H1 (cell line): ENCODE data around the gene PPM1D. TPM values are rescaled to one million over a fixed set of nuclear protein-coding genes. Genes with fewer than 3 reads are reported as not detected.

Experiments
- CTCF ChIA-PET: fragments of 300-600 bp; sonication (Branson Sonifier 250); formaldehyde crosslinking; loops from one replicate; lab custom pipeline; 2021; ENCODE audit not compliant: partially characterized antibody; lab: Charles Lee
- POLR2A ChIA-PET: fragments of 300-600 bp; sonication (Branson Sonifier 250); formaldehyde crosslinking; loops from one replicate; lab custom pipeline; 2021; ENCODE audit warnings: inconsistent platforms; ENCODE audit not compliant: partially characterized antibody; lab: Charles Lee
- DNase-seq, 2 experiments: peaks; one replicate each; pipeline versions ENCODE4 v3.0.0 to v3.0.0-alpha.2; 2010 to 2022; ENCODE audit warnings: low spot score in 2 of 2, low read depth in 1 of 2, mixed read lengths in 1 of 2
- FAIRE-seq: peaks from 2 replicates; lab custom pipeline; 2011; peaks lifted over from hg19 to GRCh38; lab: Jason Lieb, UNC
- H2AFZ ChIP-seq: 2 replicates; pipeline ENCODE4 v1.8.1; 2012; ENCODE audit warnings: low read length, inconsistent platforms
- H2AK5ac ChIP-seq: 2 replicates; pipeline ENCODE4 v1.6.1; 2013; ENCODE audit warnings: low read depth, low read length
- H2BK120ac ChIP-seq: replicated peaks from 2 replicates; pipeline ENCODE3; 2013; ENCODE audit warnings: low read depth, low read length, inconsistent platforms
- H2BK12ac ChIP-seq: 2 replicates; pipeline ENCODE4 v1.6.1; 2013; ENCODE audit warnings: low read depth, low read length
- H2BK15ac ChIP-seq: 2 replicates; pipeline ENCODE4 v1.6.1; 2013; ENCODE audit warnings: low read length
- H2BK20ac ChIP-seq: 2 replicates; pipeline ENCODE4 v1.6.1; 2013; ENCODE audit warnings: low read length
- H2BK5ac ChIP-seq: 2 replicates; pipeline ENCODE4 v1.6.1; 2013; ENCODE audit warnings: low read depth, low read length
- H3K14ac ChIP-seq: 2 replicates; pipeline ENCODE4 v1.6.1; 2013; ENCODE audit warnings: inconsistent platforms; ENCODE audit not compliant: insufficient read length
- H3K18ac ChIP-seq: 2 replicates; pipeline ENCODE4 v1.6.1; 2013; ENCODE audit warnings: low read length; ENCODE audit errors: extremely low read depth
- H3K23ac ChIP-seq: 2 replicates; pipeline ENCODE4 v1.6.1; 2013; ENCODE audit warnings: inconsistent platforms; ENCODE audit not compliant: insufficient read length
- H3K23me2 ChIP-seq: 2 replicates; pipeline ENCODE4 v1.6.1; 2013; ENCODE audit warnings: low read depth, low read length
- H3K27ac ChIP-seq: 2 replicates; pipeline ENCODE4 v1.6.1; 2011; ENCODE audit warnings: low read depth, low read length, inconsistent platforms
- H3K27me3 ChIP-seq, 4 experiments: replicated peaks in 1 of 4; 1 replicate in 1 of 4; 2 replicates in 3 of 4; pipeline versions ENCODE4 v1.6.1 to v1.8.1; 2011 to 2013; ENCODE audit warnings: low read length in 3 of 4, mild to moderate bottlenecking in 3 of 4, inconsistent platforms in 2 of 4, mixed read lengths in 2 of 4, moderate library complexity in 1 of 4; ENCODE audit not compliant: control insufficient read depth in 3 of 4, insufficient read depth in 3 of 4; ENCODE audit errors: extremely low read depth in 1 of 4
- H3K36me3 ChIP-seq, 4 experiments: 2 replicates each; pipeline versions ENCODE4 v1.6.1 to v1.8.1; 2011 to 2013; ENCODE audit warnings: mild to moderate bottlenecking in 4 of 4, low read length in 3 of 4, moderate library complexity in 2 of 4, control low read depth in 1 of 4, inconsistent platforms in 1 of 4; ENCODE audit not compliant: insufficient read depth in 4 of 4, control insufficient read depth in 2 of 4
- H3K4ac ChIP-seq: replicated peaks from 2 replicates; pipeline ENCODE3; 2013; ENCODE audit warnings: low read length, low read depth, mixed read lengths, inconsistent platforms; ENCODE audit not compliant: insufficient read length
- H3K4me1 ChIP-seq, 4 experiments: replicated peaks in 1 of 4; 1 replicate in 1 of 4; 2 replicates in 3 of 4; pipeline versions ENCODE4 v1.6.1 to v1.8.1; 2011 to 2013; ENCODE audit warnings: low read length in 3 of 4, inconsistent platforms in 2 of 4, mixed read lengths in 1 of 4; ENCODE audit not compliant: insufficient read depth in 4 of 4, control insufficient read depth in 3 of 4
- H3K4me2 ChIP-seq, 2 experiments: 2 replicates each; pipeline versions ENCODE4 v1.6.1 to v1.8.1; 2011 to 2013; ENCODE audit warnings: low read depth in 2 of 2, low read length in 2 of 2, control low read depth in 1 of 2, inconsistent platforms in 1 of 2, mild to moderate bottlenecking in 1 of 2; ENCODE audit not compliant: insufficient read depth in 1 of 2
- H3K4me3 ChIP-seq, 4 experiments: fragments of 200-600, 300-600 bp in 1 of 4; sonication (generic), shearing (Covaris generic), sonication (Bioruptor Twin) in 1 of 4; 2 replicates each; pipeline versions ENCODE4 v1.5.1 to v1.8.1; 2011 to 2016; ENCODE audit warnings: low read length in 4 of 4, low read depth in 3 of 4, control low read depth in 2 of 4, inconsistent platforms in 2 of 4, mild to moderate bottlenecking in 2 of 4, mixed read lengths in 1 of 4, moderate library complexity in 1 of 4; ENCODE audit not compliant: insufficient read depth in 2 of 4; ENCODE audit errors: extremely low read depth in 1 of 4
- H3K56ac ChIP-seq: replicated peaks from 2 replicates; pipeline ENCODE3; 2013; ENCODE audit warnings: low read depth, mild to moderate bottlenecking, mixed read lengths, low read length, inconsistent platforms; ENCODE audit not compliant: insufficient read length
- H3K79me1 ChIP-seq: 2 replicates; pipeline ENCODE4 v1.6.1; 2013; ENCODE audit warnings: low read depth, low read length, control low read depth
- H3K79me2 ChIP-seq, 2 experiments: 2 replicates each; pipeline versions ENCODE4 v1.6.1 to v1.8.1; 2012 to 2013; ENCODE audit warnings: low read length in 2 of 2, mild to moderate bottlenecking in 2 of 2, inconsistent platforms in 1 of 2; ENCODE audit not compliant: insufficient read depth in 2 of 2, control insufficient read depth in 1 of 2
- H3K9ac ChIP-seq, 4 experiments: replicated peaks in 1 of 4; 1 replicate in 1 of 4; 2 replicates in 3 of 4; pipeline versions ENCODE4 v1.6.1 to v1.8.1; 2011 to 2013; ENCODE audit warnings: low read depth in 3 of 4, low read length in 3 of 4, control low read depth in 2 of 4, mild to moderate bottlenecking in 2 of 4, moderate library complexity in 2 of 4, inconsistent platforms in 1 of 4; ENCODE audit errors: extremely low read depth in 1 of 4
- H3K9me3 ChIP-seq, 2 experiments: 2 replicates each; pipeline versions ENCODE4 v1.6.1 to v1.8.1; 2012 to 2013; ENCODE audit warnings: mild to moderate bottlenecking in 2 of 2, moderate library complexity in 2 of 2, control low read depth in 1 of 2, inconsistent platforms in 1 of 2, low read depth in 1 of 2, low read length in 1 of 2, mixed read lengths in 1 of 2; ENCODE audit not compliant: insufficient read depth in 2 of 2
- H4K20me1 ChIP-seq, 2 experiments: replicated peaks in 1 of 2; 2 replicates each; pipeline versions ENCODE3 to v1.8.1; 2011 to 2013; ENCODE audit warnings: inconsistent platforms in 2 of 2, low read length in 2 of 2, mild to moderate bottlenecking in 1 of 2; ENCODE audit not compliant: insufficient read depth in 2 of 2, control insufficient read depth in 1 of 2
- H4K5ac ChIP-seq: 2 replicates; pipeline ENCODE4 v1.6.1; 2013; ENCODE audit warnings: low read length, low read depth, mixed read lengths, inconsistent platforms; ENCODE audit not compliant: insufficient read length
- H4K8ac ChIP-seq: 2 replicates; pipeline ENCODE4 v1.8.0; 2013; ENCODE audit warnings: mild to moderate bottlenecking, moderate library complexity, low read length, inconsistent platforms; ENCODE audit not compliant: insufficient read depth; ENCODE audit errors: extremely low read depth
- H4K91ac ChIP-seq: replicated peaks from 2 replicates; pipeline ENCODE3; 2013; ENCODE audit warnings: low read length, mixed read lengths, inconsistent platforms; ENCODE audit not compliant: insufficient read length
- CBX8 ChIP-seq: fragments of 300-800, 300-1000 bp; sonication (generic); IDR thresholded peaks from 2 replicates; pipeline ENCODE4 v1.7.1; 2016; ENCODE audit warnings: low read depth, low read length, borderline replicate concordance
- CTCF ChIP-seq, 3 experiments: IDR thresholded peaks; 1 replicate in 2 of 3; 2 replicates in 1 of 3; pipeline versions ENCODE4 v1.5.1 to v1.6.1; 2011; ENCODE audit warnings: low read length in 3 of 3, mild to moderate bottlenecking in 3 of 3, inconsistent platforms in 2 of 3, low read depth in 1 of 3, moderate library complexity in 1 of 3; ENCODE audit not compliant: insufficient read depth in 1 of 3; ENCODE audit errors: control extremely low read depth in 1 of 3
- EGR1 ChIP-seq: IDR thresholded peaks from 2 replicates; pipeline ENCODE4 v1.6.1; 2011; ENCODE audit warnings: low read depth, low read length, borderline replicate concordance
- GTF2F1 ChIP-seq: IDR thresholded peaks from 2 replicates; pipeline ENCODE4 v1.6.1; 2012; ENCODE audit warnings: low read depth, low read length, improper control_type of control experiment, borderline replicate concordance
- MAFK ChIP-seq: IDR thresholded peaks from 2 replicates; pipeline ENCODE4 v1.6.1; 2012; ENCODE audit warnings: low read depth, mild to moderate bottlenecking, improper control_type of control experiment, low read length
- NRF1 ChIP-seq: IDR thresholded peaks from 2 replicates; pipeline ENCODE4 v1.6.1; 2011; ENCODE audit warnings: mild to moderate bottlenecking, low read depth, low read length, improper control_type of control experiment
- RAD21 ChIP-seq, 2 experiments: IDR thresholded peaks in 1 of 2; conservative IDR thresholded peaks in 1 of 2; 2 replicates each; pipeline ENCODE4 v1.6.1; 2011; ENCODE audit warnings: low read depth in 2 of 2, low read length in 2 of 2, improper control_type of control experiment in 1 of 2, inconsistent platforms in 1 of 2, mild to moderate bottlenecking in 1 of 2, moderate library complexity in 1 of 2
- SIRT6 ChIP-seq: IDR thresholded peaks from one replicate; pipeline ENCODE4 v1.7.1; 2012; ENCODE audit warnings: low read length, inconsistent platforms
- TBP ChIP-seq: IDR thresholded peaks from 2 replicates; pipeline ENCODE4 v1.6.1; 2011; ENCODE audit warnings: low read depth, low read length, improper control_type of control experiment
- TCF12 ChIP-seq: IDR thresholded peaks from 2 replicates; pipeline ENCODE4 v1.6.1; 2011; ENCODE audit warnings: low read depth, mild to moderate bottlenecking, low read length
- USF2 ChIP-seq: IDR thresholded peaks from 2 replicates; pipeline ENCODE4 v1.6.1; 2011; ENCODE audit warnings: low read length, improper control_type of control experiment
- WGBS, 2 experiments: shearing (Covaris generic) in 1 of 2; methylation state at CpG; one replicate each; pipeline versions ENCODE4 v1.1.6 to v1.1.7; 2013 to 2015; ENCODE audit warnings: low lambda C conversion rate in 2 of 2, mixed read lengths in 2 of 2, inconsistent platforms in 1 of 2, low coverage in 1 of 2, missing lambda C conversion rate in 1 of 2; ENCODE audit not compliant: insufficient replicate concordance in 2 of 2, insufficient coverage in 1 of 2, insufficient read length in 1 of 2; ENCODE audit errors: extremely low coverage in 1 of 2, missing lambda C conversion rate in 1 of 2; 5-methylcytosine and 5-hydroxymethylcytosine counted together
- polyA plus RNA-seq, 7 experiments: library from polyadenylated mRNA; depleted of rRNA in 3 of 7; stranded (reverse) in 5 of 7; unstranded in 2 of 7; fragments of >200 nt in 5 of 7; fragments of 200-250 nt in 2 of 7; gene quantifications; 1 replicate in 5 of 7; 2 replicates in 1 of 7; 4 replicates in 1 of 7; pipeline versions ENCODE4 v1.2.1 to v1.2.3, GENCODE V29; 2011 to 2013; ENCODE audit warnings: missing spikeins in 2 of 7, mixed read lengths in 2 of 7
- total RNA-seq: library from RNA; stranded (reverse); fragmentation: NEBNext Ultra II Directional; extraction: Animal tissue kit (Norgen Biotek cat#: 25700); gene quantifications from 2 replicates; pipeline ENCODE4 v1.2.1, GENCODE V29; 2021

The PPM1D gene
- total and polyA plus RNA-seq, 2 of the 8 experiments (the other 6 are each of a cell fraction or from before 2014, with no cell fraction given): 5.0 to 16.7 TPM

GRCh38 chr17:60639019-60639330 is 39.0 kb downstream of the PPM1D start:
- no peak overlapping the region for H3K14ac ChIP-seq
- H3K36me3 ChIP-seq: peaks cover 0 to 8% (median 6%) of the 10 kb centered on the region in 4 experiments; a peak in 7 of 8 replicates
- FAIRE-seq (no peak), DNase-seq (no peak)
- ChIA-PET POLR2A (no interaction called here), CTCF (interaction anchor here (0.7 to 2.9 kb wide), 22 partner anchors 9 to 232 kb away, joined by 3 to 16 read pairs (median 4); partner anchors contain the start of gene PPM1D)
- no peak overlapping the region for H2BK15ac ChIP-seq
- no peak overlapping the region for H4K91ac ChIP-seq
- no peaks in the 10 kb centered on the region for H3K23me2 ChIP-seq
- no peak overlapping the region for H2AK5ac ChIP-seq
- peaks cover 0 to 8% of the 10 kb centered on the region in 2 experiments; a peak in 2 of 4 replicates for H3K79me2 ChIP-seq
- no peaks in the 10 kb centered on the region for H3K4me1 ChIP-seq
- no peak overlapping the region for H4K5ac ChIP-seq
- no peak overlapping the region for H3K56ac ChIP-seq
- H3K79me1 ChIP-seq: no peaks in the 10 kb centered on the region; the same call in 1 of the 2 replicates
- H4K20me1 ChIP-seq: peaks cover 0 to 5% of the 10 kb centered on the region in 2 experiments
- H3K9me3 ChIP-seq: no peaks in the 10 kb centered on the region
- no peak overlapping the region for H3K4ac ChIP-seq
- 78% methylated on average over 4 of the region's 4 CpGs; no CpG with 5 or more reads in 1 of the 2 experiments for WGBS, 2 experiments
- H2BK120ac ChIP-seq: no peak overlapping the region
- no peak overlapping the region for H4K8ac ChIP-seq
- no peak overlapping the region for H2AFZ ChIP-seq
- H3K9ac ChIP-seq: no peak overlapping the region
- H3K18ac ChIP-seq: no peak overlapping the region
- no peak overlapping the region for H2BK20ac ChIP-seq
- H3K27ac ChIP-seq: no peak overlapping the region
- no peak overlapping the region for H3K4me2 ChIP-seq
- no peak overlapping the region for H3K23ac ChIP-seq
- no peak overlapping the region for H2BK5ac ChIP-seq
- H2BK12ac ChIP-seq: no peak overlapping the region
- H3K27me3 ChIP-seq: no peaks in the 10 kb centered on the region
- no peak overlapping the region for H3K4me3 ChIP-seq
- TF ChIP-seq SIRT6 (no peak), RAD21 (IDR thresholded peaks at IDR 0.05 in 1 of 2, conservative IDR thresholded peaks at IDR 0.05 in 1 of 2; ENCODE audit: low read depth in 2 of 2, low read length in 2 of 2) (no peak), EGR1 (no peak), TBP (no peak), CBX8 (no peak), MAFK (no peak), NRF1 (no peak), USF2 (no peak), CTCF (IDR thresholded peaks at IDR 0.05; ENCODE audit: control extremely low read depth in 1 of 3, insufficient read depth in 1 of 3, low read depth in 1 of 3, low read length in 3 of 3) (no peak), TCF12 (no peak), GTF2F1 (no peak)
